ENCODE measurements around the gene LRRC4.

DNA sequence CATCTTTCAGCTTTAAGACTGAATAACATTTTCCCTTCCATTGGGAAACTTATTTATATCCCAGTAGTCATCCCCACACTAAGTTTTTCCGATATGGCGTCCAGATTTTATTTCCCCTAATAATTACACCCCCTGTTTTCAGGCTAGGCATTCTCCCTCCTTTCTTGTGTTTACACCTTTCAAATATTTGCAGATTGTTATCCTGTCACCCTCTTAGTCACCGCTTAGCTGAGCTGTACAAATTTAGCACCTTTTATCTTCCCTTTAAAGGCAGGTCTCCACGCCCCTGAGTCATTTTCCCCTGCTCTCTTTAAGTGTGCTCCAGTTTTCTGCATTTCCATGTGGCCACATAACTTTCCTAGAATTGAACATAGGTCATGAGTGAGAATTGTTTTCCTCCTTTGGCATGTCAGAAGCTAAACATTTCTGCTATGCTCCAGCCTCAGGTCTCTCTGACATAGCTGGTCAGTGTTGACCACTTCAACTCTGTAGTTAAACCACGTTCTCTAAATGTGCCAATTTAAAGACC is 47.4 kb downstream of the LRRC4 start:
- TF ChIP-seq POLR2AphosphoS5 (IDR thresholded peaks at IDR 0.05; ENCODE audit: low read depth, low read length) (no peak), POLR2A (IDR thresholded peaks at IDR 0.05; ENCODE audit: low read depth, low read length) (no peak), TAF1 (IDR thresholded peaks at IDR 0.05; ENCODE audit: borderline replicate concordance, low read depth, low read length) (no peak)
